Gastrocnemius medialis (tissue), 4 donors: Measurements from ENCODE around the gene CDK17. TPM values are rescaled to one million over a fixed set of nuclear protein-coding genes. Genes with fewer than 3 reads are reported as not detected.
"Not testable (repeated sequence)": the region's sequence is repeated elsewhere in the genome, so short reads cannot be mapped to it uniquely, and the experiment has no call there.

Experiments used
- ATAC-seq, 2 donors: fragments of 150-250 bp; one replicate each; pipeline ENCODE4 v1.9.1; 2016
- DNase-seq, 2 donors: peaks; one replicate each; pipeline ENCODE4 v3.0.0-alpha.2; 2019
- H3K27ac ChIP-seq, 4 donors: fragments of 200-600 bp; sonication (generic); 1 replicate in 1 of 4; 2 replicates in 3 of 4; pipeline ENCODE4 v1.5.1; 2016 to 2018; ENCODE audit warnings: mild to moderate bottlenecking in 2 of 4, moderate library complexity in 1 of 4
- H3K27me3 ChIP-seq, 3 donors: fragments of 200-600 bp; sonication (generic) in 2 of 3; 1 replicate in 1 of 3; 2 replicates in 2 of 3; pipeline versions ENCODE4 v1.5.1 to v1.6.0; 2016 to 2019; ENCODE audit warnings: mild to moderate bottlenecking in 1 of 3, moderate library complexity in 1 of 3
- H3K36me3 ChIP-seq, 2 donors: fragments of 200-600 bp; sonication (generic) in 1 of 2; one replicate each; pipeline ENCODE4 v1.5.1; 2017 to 2018
- H3K4me1 ChIP-seq, 2 donors: fragments of 200-600 bp; sonication (generic) in 1 of 2; one replicate each; pipeline ENCODE4 v1.5.1; 2016 to 2017; ENCODE audit warnings: mild to moderate bottlenecking in 2 of 2
- H3K4me3 ChIP-seq, 4 donors: fragments of 200-600 bp; sonication (generic) in 3 of 4; 1 replicate in 1 of 4; 2 replicates in 3 of 4; pipeline ENCODE4 v1.5.1; 2016 to 2019; ENCODE audit warnings: mild to moderate bottlenecking in 2 of 4
- H3K9me3 ChIP-seq, 3 donors: fragments of 200-600 bp; sonication (generic) in 2 of 3; 1 replicate in 1 of 3; 2 replicates in 2 of 3; pipeline ENCODE4 v1.5.1; 2016 to 2019
- CTCF ChIP-seq, 5 experiments: fragments of 450-650 bp in 3 of 5; fragments of 200-600 bp in 2 of 5; sonication (generic) in 2 of 5; IDR thresholded peaks in 4 of 5; conservative IDR thresholded peaks in 1 of 5; 1 replicate in 4 of 5; 2 replicates in 1 of 5; pipeline ENCODE4 v1.5.1; 2016 to 2019; ENCODE audit warnings: antibody characterized with exemption in 5 of 5, mild to moderate bottlenecking in 3 of 5, moderate library complexity in 3 of 5
- POLR2A ChIP-seq, 2 donors: fragments of 450-650 bp; IDR thresholded peaks; one replicate each; pipeline ENCODE4 v1.6.1; 2017; ENCODE audit warnings: antibody characterized with exemption in 2 of 2, mild to moderate bottlenecking in 2 of 2, moderate library complexity in 2 of 2
- in situ Hi-C, 4 donors: fragments of 200-750 bp; cut with MboI; loops; one replicate each; pipeline versions ENCODE4 v1.15.0 to v1.8.0; 2017; ENCODE audit warnings: low sequenced_read_pairs in 4 of 4
- intact Hi-C: fragments of 100-400 bp; cut with DNase I; formaldehyde crosslinking; loops from one replicate; pipeline ENCODE4 v1.15.1; 2023; ENCODE audit warnings: low total_unique reads
- total RNA-seq, 4 donors: library from RNA; depleted of rRNA; stranded (reverse); fragments of >200 nt; gene quantifications; one replicate each; pipeline versions ENCODE4 v1.1.0 to v1.2.3, GENCODE V29; 2016

Gene CDK17
- total RNA-seq, 4 donors from 2014 or later, result 10.9 to 25.1 (median 20.9) TPM

GRCh38 chr12:96321941-96322340 lies 78.3 kb downstream of the CDK17 start:
- ATAC-seq (no peak), DNase-seq (no peak)
- H3K4me1 ChIP-seq, result peaks cover 17 to 21% of the 10 kb centered on the region in 2 donors
- in situ Hi-C loops, result no loop called here
- H3K4me3 ChIP-seq, result no peak overlapping the region
- H3K9me3 ChIP-seq, result no peaks in the 10 kb centered on the region
- no peak overlapping the region for H3K27ac ChIP-seq
- H3K36me3 ChIP-seq, result peaks cover 0 to 18% of the 10 kb centered on the region in 2 donors
- intact Hi-C loops, result no loop called here
- H3K27me3 ChIP-seq, result no peaks in the 10 kb centered on the region
- TF ChIP-seq POLR2A (IDR thresholded peaks at IDR 0.05) (no peak), CTCF (IDR thresholded peaks at IDR 0.05 in 4 of 5, conservative IDR thresholded peaks at IDR 0.05 in 1 of 5) (no peak)

- not testable (repeated sequence) for H3K4me3 ChIP-seq, H3K27ac ChIP-seq, H3K27me3 ChIP-seq
Measured at GRCh38 chr12:96317801-96318200, 82.4 kb downstream of the CDK17 start.

GRCh38 chr12:96315741-96316481 lies 84.3 kb downstream of the CDK17 start:
- H3K9me3 ChIP-seq, H3K27me3 ChIP-seq, intact Hi-C loops, DNase-seq, in situ Hi-C loops, ATAC-seq: not testable (repeated sequence)
- Histone ChIP-seq H3K36me3 (peaks cover 0 to 10% of the 10 kb centered on the region in 2 donors), H3K27ac (peak overlapping the region in 1 of 4 donors; percentile 7), H3K4me1 (peaks cover 10% of the 10 kb centered on the region in 2 donors), H3K4me3 (peak overlapping the region in 1 of 4 donors; percentile 34)

More at GRCh38 chr12:96317801-96318200, 82.4 kb downstream of the CDK17 start:
- intact Hi-C loops, in situ Hi-C loops, DNase-seq, H3K9me3 ChIP-seq, ATAC-seq, H3K36me3 ChIP-seq: not testable (repeated sequence)
- peaks cover 10% of the 10 kb centered on the region in 2 donors for H3K4me1 ChIP-seq

GRCh38 chr12:96314723-96315122 lies 85.5 kb downstream of the CDK17 start:
- H3K27me3 ChIP-seq, result no peaks in the 10 kb centered on the region
- no peak overlapping the region for H3K4me3 ChIP-seq
- TF ChIP-seq POLR2A (IDR thresholded peaks at IDR 0.05) (no peak), CTCF (IDR thresholded peaks at IDR 0.05 in 4 of 5, conservative IDR thresholded peaks at IDR 0.05 in 1 of 5) (no peak)
- no peak for DNase-seq
- H3K9me3 ChIP-seq, result no peaks in the 10 kb centered on the region
- intact Hi-C loops (no loop called here), in situ Hi-C loops (no loop called here)
- H3K27ac ChIP-seq, result no peak overlapping the region
- H3K36me3 ChIP-seq, result peaks cover 3 to 17% of the 10 kb centered on the region in 2 donors
- no peak for ATAC-seq
- peaks cover 10% of the 10 kb centered on the region in 2 donors for H3K4me1 ChIP-seq

GRCh38 chr12:96313606-96314005 lies 86.6 kb downstream of the CDK17 start:
- intact Hi-C loops (no loop called here), in situ Hi-C loops (no loop called here)
- H3K4me1 ChIP-seq, result peaks cover 10% of the 10 kb centered on the region in 2 donors
- H3K9me3 ChIP-seq, result no peaks in the 10 kb centered on the region
- ATAC-seq (no peak), DNase-seq (no peak)
- H3K4me3 ChIP-seq, result no peak overlapping the region
- TF ChIP-seq POLR2A (IDR thresholded peaks at IDR 0.05) (no peak), CTCF (IDR thresholded peaks at IDR 0.05 in 4 of 5, conservative IDR thresholded peaks at IDR 0.05 in 1 of 5) (no peak)
- peaks cover 3 to 17% of the 10 kb centered on the region in 2 donors for H3K36me3 ChIP-seq
- H3K27ac ChIP-seq, result no peak overlapping the region
- no peaks in the 10 kb centered on the region for H3K27me3 ChIP-seq
